H9 (cell line): ENCODE measurements around the gene EPS8L1. TPM values are rescaled to one million over a fixed set of nuclear protein-coding genes. Genes with fewer than 3 reads are reported as not detected.

Experiments
- DNase-seq: peaks from one replicate; pipeline ENCODE4 v3.0.0-alpha.2; 2017
- H2AFZ ChIP-seq: one replicate; pipeline ENCODE4 v1.6.1; 2013; ENCODE audit warnings: mild to moderate bottlenecking, low read length, control low read depth, moderate library complexity
- H2AK5ac ChIP-seq: 2 replicates; pipeline ENCODE4 v1.6.1; 2013; ENCODE audit warnings: low read length, control low read depth, mixed read lengths; ENCODE audit not compliant: insufficient read length
- H2BK120ac ChIP-seq: one replicate; pipeline ENCODE4 v1.6.1; 2013; ENCODE audit warnings: low read depth, mild to moderate bottlenecking, low read length, control low read depth, inconsistent platforms; ENCODE audit not compliant: poor library complexity, severe bottlenecking
- H2BK12ac ChIP-seq: 2 replicates; pipeline ENCODE4 v1.6.1; 2013; ENCODE audit warnings: low read length, control low read depth, mixed read lengths, low read depth; ENCODE audit not compliant: insufficient read length
- H2BK15ac ChIP-seq: 2 replicates; pipeline ENCODE4 v1.6.1; 2013; ENCODE audit warnings: low read depth, low read length, control low read depth
- H2BK20ac ChIP-seq: one replicate; pipeline ENCODE4 v1.6.1; 2013; ENCODE audit warnings: low read depth, mild to moderate bottlenecking, low read length, control low read depth, inconsistent platforms; ENCODE audit not compliant: poor library complexity, severe bottlenecking
- H2BK5ac ChIP-seq: 2 replicates; pipeline ENCODE4 v1.6.1; 2013; ENCODE audit warnings: low read length, control low read depth, mixed read lengths; ENCODE audit not compliant: insufficient read length
- H3K14ac ChIP-seq: 2 replicates; pipeline ENCODE4 v1.6.1; 2013; ENCODE audit warnings: low read length, control low read depth; ENCODE audit not compliant: insufficient read depth
- H3K18ac ChIP-seq: 2 replicates; pipeline ENCODE4 v1.6.1; 2013; ENCODE audit warnings: low read depth, mild to moderate bottlenecking, mixed read lengths, low read length, control low read depth; ENCODE audit not compliant: insufficient read length
- H3K23ac ChIP-seq: 2 replicates; pipeline ENCODE4 v1.6.1; 2013; ENCODE audit warnings: low read length, control low read depth, mixed read lengths, low read depth; ENCODE audit not compliant: insufficient read length
- H3K23me2 ChIP-seq: 2 replicates; pipeline ENCODE4 v1.6.1; 2013; ENCODE audit warnings: low read depth, mild to moderate bottlenecking, mixed read lengths, low read length, control low read depth; ENCODE audit not compliant: insufficient read length, poor library complexity, severe bottlenecking
- H3K27ac ChIP-seq: 2 replicates; pipeline ENCODE4 v1.5.1; 2013; ENCODE audit warnings: low read length, control low read depth, mixed read lengths, low read depth; ENCODE audit not compliant: insufficient read length
- H3K27me3 ChIP-seq: 2 replicates; pipeline ENCODE4 v1.6.1; 2013; ENCODE audit warnings: low read length, control low read depth, inconsistent platforms; ENCODE audit not compliant: insufficient read depth
- H3K4ac ChIP-seq: 2 replicates; pipeline ENCODE4 v1.6.1; 2013; ENCODE audit warnings: low read depth, mild to moderate bottlenecking, control low read depth, inconsistent platforms, low read length, moderate library complexity
- H3K4me1 ChIP-seq: 2 replicates; pipeline ENCODE4 v1.6.1; 2013; ENCODE audit warnings: low read length, control low read depth, inconsistent platforms; ENCODE audit not compliant: insufficient read depth
- H3K4me2 ChIP-seq: 2 replicates; pipeline ENCODE4 v1.6.1; 2013; ENCODE audit warnings: low read length, control low read depth, mixed read lengths; ENCODE audit not compliant: insufficient read length, insufficient read depth
- H3K56ac ChIP-seq: 2 replicates; pipeline ENCODE4 v1.6.1; 2013; ENCODE audit warnings: low read depth, mild to moderate bottlenecking, mixed read lengths, low read length, control low read depth; ENCODE audit not compliant: insufficient read length
- H3K79me1 ChIP-seq: 2 replicates; pipeline ENCODE4 v1.6.1; 2013; ENCODE audit warnings: low read depth, mild to moderate bottlenecking, moderate library complexity, low read length, control low read depth, inconsistent platforms; ENCODE audit not compliant: insufficient read depth, poor library complexity, severe bottlenecking
- H3K79me2 ChIP-seq: 2 replicates; pipeline ENCODE4 v1.6.1; 2013; ENCODE audit warnings: low read length, control low read depth, inconsistent platforms; ENCODE audit not compliant: insufficient read depth
- H3K9ac ChIP-seq: 2 replicates; pipeline ENCODE4 v1.6.1; 2013; ENCODE audit warnings: low read length, control low read depth, mixed read lengths; ENCODE audit not compliant: insufficient read length; ENCODE audit errors: extremely low read depth
- H3K9me3 ChIP-seq: one replicate; pipeline ENCODE4 v1.6.1; 2013; ENCODE audit warnings: low read depth, low read length, inconsistent platforms; ENCODE audit not compliant: control insufficient read depth
- H3T11ph ChIP-seq: one replicate; pipeline ENCODE4 v1.6.1; 2013; ENCODE audit warnings: mild to moderate bottlenecking, low read length, control low read depth, inconsistent platforms
- H4K20me1 ChIP-seq: one replicate; pipeline ENCODE4 v1.6.1; 2013; ENCODE audit not compliant: control insufficient read depth, insufficient read length, insufficient read depth
- H4K5ac ChIP-seq: 2 replicates; pipeline ENCODE4 v1.6.1; 2013; ENCODE audit warnings: low read depth, mild to moderate bottlenecking, mixed read lengths, low read length, control low read depth; ENCODE audit not compliant: insufficient read length
- H4K8ac ChIP-seq: replicated peaks from 2 replicates; pipeline ENCODE4 v1.6.1; 2013; ENCODE audit warnings: low read length, control low read depth, mixed read lengths, low read depth; ENCODE audit not compliant: insufficient read length
- H4K91ac ChIP-seq: 2 replicates; pipeline ENCODE4 v1.6.1; 2013; ENCODE audit warnings: low read depth, mild to moderate bottlenecking, moderate library complexity, mixed read lengths, low read length, control low read depth; ENCODE audit not compliant: insufficient read length
- H3K27ac Mint-ChIP-seq, 3 experiments: 2 replicates in 2 of 3; 3 replicates in 1 of 3; pipeline ENCODE4 v1.8.0; 2020 to 2021; ENCODE audit warnings: mixed read lengths in 3 of 3, mild to moderate bottlenecking in 1 of 3, moderate library complexity in 1 of 3
- H3K27me3 Mint-ChIP-seq: 2 replicates; pipeline ENCODE4 v1.8.0; 2021; ENCODE audit warnings: low read depth, mild to moderate bottlenecking, moderate library complexity, mixed read lengths
- H3K36me3 Mint-ChIP-seq, 3 experiments: 2 replicates in 2 of 3; 3 replicates in 1 of 3; pipeline ENCODE4 v1.8.0; 2020 to 2021; ENCODE audit warnings: low read depth in 3 of 3, mixed read lengths in 3 of 3; ENCODE audit not compliant: insufficient read depth in 1 of 3
- H3K4me1 Mint-ChIP-seq, 2 experiments: 2 replicates each; pipeline ENCODE4 v1.8.0; 2020; ENCODE audit warnings: mixed read lengths in 2 of 2
- H3K4me3 Mint-ChIP-seq, 2 experiments: 2 replicates in 1 of 2; 3 replicates in 1 of 2; pipeline ENCODE4 v1.8.0; 2020 to 2021; ENCODE audit warnings: mild to moderate bottlenecking in 2 of 2, mixed read lengths in 2 of 2, moderate library complexity in 1 of 2
- H3K9me3 Mint-ChIP-seq, 2 experiments: 2 replicates in 1 of 2; 3 replicates in 1 of 2; pipeline ENCODE4 v1.8.0; 2020; ENCODE audit warnings: mild to moderate bottlenecking in 2 of 2, mixed read lengths in 2 of 2, moderate library complexity in 1 of 2
- CTCF ChIP-seq: fragments of 200-600 bp; sonication (generic); conservative IDR thresholded peaks from 3 replicates; pipeline ENCODE4 v1.8.0; 2021; ENCODE audit warnings: antibody characterized with exemption, mild to moderate bottlenecking
- WGBS: extraction: QIAGEN DNeasy Blood & Tissue Kit; methylation state at CpG from one replicate; pipeline ENCODE4 v1.1.7; 2013; ENCODE audit warnings: missing lambda C conversion rate, low lambda C conversion rate, mixed read lengths; ENCODE audit not compliant: insufficient read length; ENCODE audit errors: extremely low coverage; 5-methylcytosine and 5-hydroxymethylcytosine counted together
- total RNA-seq: library from RNA; stranded (reverse); gene quantifications from 2 replicates; pipeline ENCODE4 v1.2.1, GENCODE V29; 2021

Gene EPS8L1
- total RNA-seq, 1 experiment from 2014 or later: 24.0 TPM

- Histone ChIP-seq H3T11ph (no peak overlapping the region), H2AK5ac (no peak overlapping the region), H3K56ac (no peak overlapping the region), H3K4me1 (peaks cover 5% of the 10 kb centered on the region; the same call in 1 of the 2 replicates), H3K27ac (no peak overlapping the region), H2AFZ (no peak overlapping the region), H2BK12ac (no peak overlapping the region), H2BK15ac (no peak overlapping the region), H3K79me2 (no peaks in the 10 kb centered on the region), H2BK5ac (no peak overlapping the region), H3K9me3 (no peaks in the 10 kb centered on the region), H4K5ac (no peak overlapping the region), H4K20me1 (no peaks in the 10 kb centered on the region), H3K4ac (no peak overlapping the region), H3K79me1 (no peaks in the 10 kb centered on the region), H3K23ac (no peak overlapping the region), H3K9ac (no peak overlapping the region), H4K8ac (no peak overlapping the region), H3K4me2 (no peak overlapping the region), H3K23me2 (peaks cover 20% of the 10 kb centered on the region), H3K14ac (no peak overlapping the region), H2BK120ac (no peak overlapping the region), H4K91ac (no peak overlapping the region), H3K18ac (no peak overlapping the region), H2BK20ac (no peak overlapping the region), H3K27me3 (peaks cover 2% of the 10 kb centered on the region; the same call in 1 of the 2 replicates)
- H3K4me1 Mint-ChIP-seq: peaks cover 25 to 46% of the 10 kb centered on the region in 2 experiments
- DNase-seq: no peak
- H3K9me3 Mint-ChIP-seq: peaks cover 2 to 5% of the 10 kb centered on the region in 2 experiments; a peak in 3 of 5 replicates
- peaks cover 63% of the 10 kb centered on the region for H3K27me3 Mint-ChIP-seq
- H3K27ac Mint-ChIP-seq: no peak overlapping the region
- peak overlapping the region in 1 of 2 experiments; percentile 87; a peak in 1 of 5 replicates for H3K4me3 Mint-ChIP-seq
- no CpG with 5 or more reads among the region's 5 CpGs for WGBS
- TF ChIP-seq CTCF: no peak
- H3K36me3 Mint-ChIP-seq: peaks cover 3 to 8% (median 6%) of the 10 kb centered on the region in 3 experiments; a peak in 6 of 7 replicates
Measured at GRCh38 chr19:55078996-55079395, 3.3 kb downstream of the EPS8L1 start.
